SK-N-SH (cell line): ENCODE results near the gene LRRC73. TPM values are rescaled to one million over a fixed set of nuclear protein-coding genes. Genes with fewer than 3 reads are reported as not detected.

Experiments
- CTCF ChIA-PET: fragments of 300-600, 350-600 bp; formaldehyde crosslinking; extraction: SDS; loops from one replicate; lab custom pipeline; 2021; lab: Yijun Ruan, JAX
- POLR2A ChIA-PET: fragments of 350-600 bp; sonication (Branson Sonifier 250); formaldehyde crosslinking; extraction: SDS; loops from one replicate; lab custom pipeline; 2020; ENCODE audit warnings: antibody characterized with exemption, inconsistent platforms; lab: Yijun Ruan, JAX
- DNase-seq: peaks from one replicate; pipeline ENCODE4 v3.0.0; 2012
- H2AFZ ChIP-seq: fragments of 200-600 bp; sonication (generic); 2 replicates; pipeline ENCODE4 v1.8.1; 2016; ENCODE audit warnings: antibody characterized with exemption, mild to moderate bottlenecking, low read depth
- H3F3A ChIP-seq: fragments of 200-600 bp; sonication (generic); replicated peaks from 2 replicates; pipeline ENCODE3; 2016; ENCODE audit warnings: antibody characterized with exemption, mild to moderate bottlenecking; ENCODE audit not compliant: insufficient read depth
- H3K27ac ChIP-seq, 2 experiments: fragments of 200-500 bp in 1 of 2; fragments of 200-600 bp in 1 of 2; sonication (Bioruptor generic) in 1 of 2; sonication (generic), shearing (Covaris generic) in 1 of 2; 2 replicates each; pipeline versions ENCODE4 v1.5.1 to v1.6.1; 2014 to 2016; ENCODE audit warnings: low read depth in 2 of 2, inconsistent platforms in 1 of 2, low read length in 1 of 2, mild to moderate bottlenecking in 1 of 2, mixed read lengths in 1 of 2
- H3K27me3 ChIP-seq: fragments of 200-600 bp; sonication (generic), shearing (Covaris generic); 2 replicates; pipeline ENCODE4 v1.6.1; 2016; ENCODE audit warnings: mixed run types; ENCODE audit not compliant: insufficient read depth
- H3K36me3 ChIP-seq, 2 experiments: fragments of 200-500 bp in 1 of 2; fragments of 200-600 bp in 1 of 2; sonication (Bioruptor generic) in 1 of 2; sonication (generic) in 1 of 2; replicated peaks in 1 of 2; 2 replicates each; pipeline versions ENCODE3 to v1.5.1; 2014 to 2016; ENCODE audit warnings: low read length in 1 of 2, mild to moderate bottlenecking in 1 of 2; ENCODE audit not compliant: insufficient read depth in 2 of 2, control insufficient read depth in 1 of 2
- H3K4me1 ChIP-seq, 2 experiments: fragments of 200-500 bp in 1 of 2; fragments of 200-600 bp in 1 of 2; sonication (Bioruptor generic) in 1 of 2; sonication (generic), shearing (Covaris generic) in 1 of 2; 2 replicates each; pipeline versions ENCODE4 v1.5.1 to v1.6.1; 2014 to 2016; ENCODE audit warnings: low read depth in 1 of 2, low read length in 1 of 2, mixed run types in 1 of 2; ENCODE audit not compliant: insufficient read depth in 2 of 2, control insufficient read depth in 1 of 2
- H3K4me2 ChIP-seq: fragments of 200-600 bp; sonication (generic), shearing (Covaris generic); 2 replicates; pipeline ENCODE4 v1.6.1; 2017; ENCODE audit warnings: mixed run types
- H3K4me3 ChIP-seq, 2 experiments: fragments of 200-500 bp in 1 of 2; fragments of 200-600 bp in 1 of 2; sonication (Bioruptor generic) in 1 of 2; sonication (generic), shearing (Covaris generic) in 1 of 2; 2 replicates each; pipeline versions ENCODE4 v1.5.1 to v1.8.1; 2014 to 2016; ENCODE audit warnings: low read depth in 2 of 2, inconsistent platforms in 1 of 2, low read length in 1 of 2, mild to moderate bottlenecking in 1 of 2, mixed read lengths in 1 of 2, moderate library complexity in 1 of 2
- H3K79me2 ChIP-seq: fragments of 200-600 bp; sonication (generic); 2 replicates; pipeline ENCODE4 v1.8.1; 2017; ENCODE audit warnings: mild to moderate bottlenecking; ENCODE audit not compliant: insufficient read depth
- H3K9ac ChIP-seq: fragments of 200-600 bp; sonication (generic); 2 replicates; pipeline ENCODE4 v1.6.1; 2017; ENCODE audit warnings: mixed run types
- H3K9me2 ChIP-seq: fragments of 200-600 bp; sonication (generic); 2 replicates; pipeline ENCODE4 v1.6.1; 2017; ENCODE audit warnings: mixed run types
- H3K9me3 ChIP-seq: fragments of 200-600 bp; sonication (generic); 2 replicates; pipeline ENCODE4 v1.6.1; 2017; ENCODE audit warnings: mixed run types, mild to moderate bottlenecking, moderate library complexity
- H4K20me1 ChIP-seq: fragments of 200-600 bp; sonication (generic); 2 replicates; pipeline ENCODE4 v1.6.1; 2017; ENCODE audit warnings: mild to moderate bottlenecking, mixed run types; ENCODE audit not compliant: insufficient read depth
- CTCF ChIP-seq: fragments of 200-600 bp; sonication (generic); IDR thresholded peaks from 2 replicates; pipeline ENCODE4 v1.6.1; 2017; ENCODE audit warnings: antibody characterized with exemption, mild to moderate bottlenecking, moderate library complexity
- EZH2phosphoT487 ChIP-seq: fragments of 200-600 bp; sonication (generic); IDR thresholded peaks from 2 replicates; pipeline ENCODE4 v1.6.1; 2017; ENCODE audit warnings: low read depth, mixed run types, mild to moderate bottlenecking, antibody characterized with exemption, moderate library complexity, borderline replicate concordance
- FOSL2 ChIP-seq: IDR thresholded peaks from 2 replicates; pipeline ENCODE4 v1.4.0; 2012; ENCODE audit warnings: low read depth, mild to moderate bottlenecking, moderate library complexity, borderline replicate concordance
- GABPA ChIP-seq: IDR thresholded peaks from 2 replicates; pipeline ENCODE4 v1.4.0; 2012; ENCODE audit warnings: low read depth, mild to moderate bottlenecking
- JUND ChIP-seq: IDR thresholded peaks from 2 replicates; pipeline ENCODE4 v1.4.0; 2012
- MXI1 ChIP-seq: IDR thresholded peaks from 2 replicates; pipeline ENCODE4 v1.6.1; 2012; ENCODE audit warnings: mild to moderate bottlenecking, low read depth, low read length, improper control_type of control experiment
- NRF1 ChIP-seq: IDR thresholded peaks from 2 replicates; pipeline ENCODE4 v1.6.1; 2012; ENCODE audit warnings: low read depth, mild to moderate bottlenecking, low read length
- RAD21 ChIP-seq: IDR thresholded peaks from 2 replicates; pipeline ENCODE4 v1.6.1; 2012; ENCODE audit warnings: mild to moderate bottlenecking, low read length
- SMC3 ChIP-seq: IDR thresholded peaks from 2 replicates; pipeline ENCODE4 v1.6.1; 2012; ENCODE audit warnings: low read depth, low read length, improper control_type of control experiment
- TEAD4 ChIP-seq: IDR thresholded peaks from 2 replicates; pipeline ENCODE4 v1.4.0; 2012; ENCODE audit warnings: mild to moderate bottlenecking, borderline replicate concordance; ENCODE audit not compliant: insufficient read depth
- YY1 ChIP-seq: IDR thresholded peaks from 2 replicates; pipeline ENCODE4 v1.4.0; 2012; ENCODE audit warnings: low read depth, mild to moderate bottlenecking
- WGBS: methylation state at CpG from one replicate; pipeline ENCODE4 v1.1.6; 2017; ENCODE audit warnings: low lambda C conversion rate; 5-methylcytosine and 5-hydroxymethylcytosine counted together
- polyA plus RNA-seq, 3 experiments: library from polyadenylated mRNA; depleted of rRNA; stranded (reverse); fragments of >200 nt; gene quantifications; 2 replicates each; pipeline ENCODE4 v1.2.3, GENCODE V29; 2012
- TF ChIP-seq, protein P1 (sequence below): IDR thresholded peaks from 2 replicates; pipeline ENCODE4; 2012
- TF ChIP-seq, protein P2 (sequence below): IDR thresholded peaks from 2 replicates; pipeline ENCODE4 v1.4.0; 2012; ENCODE audit warnings: low read depth, borderline replicate concordance
- TF ChIP-seq, protein P3 (sequence below): fragments of 150-350 bp; IDR thresholded peaks from 2 replicates; pipeline ENCODE4 v1.6.1; 2017; ENCODE audit warnings: antibody characterized with exemption, low read length, low read depth, borderline replicate concordance

The LRRC73 gene
- polyA plus RNA-seq, 1 of the 3 experiments (the other 2 are of a cell fraction), result 0.89 TPM

GRCh38 chr6:43497129-43497396 is 13.1 kb downstream of the LRRC73 start:
- no peaks in the 10 kb centered on the region for H3K9me3 ChIP-seq
- no peak overlapping the region for H3K4me3 ChIP-seq
- H4K20me1 ChIP-seq, result peaks cover 19% of the 10 kb centered on the region; the same call in 1 of the 2 replicates
- WGBS, result 86% methylated on average over 6 of the region's 6 CpGs
- peaks cover 14 to 30% of the 10 kb centered on the region in 2 experiments for H3K36me3 ChIP-seq
- DNase-seq, result no peak
- ChIA-PET POLR2A (no interaction called here), CTCF (interaction anchor here (0.6 to 22.4 kb wide), 14 partner anchors 9 to 449 kb away, joined by 3 to 382 read pairs (median 5); partner anchors contain the start of genes DLK2 and LRRC73)
- H3K27me3 ChIP-seq, result no peaks in the 10 kb centered on the region
- no peaks in the 10 kb centered on the region for H3K9me2 ChIP-seq
- peak overlapping the region in 1 of 2 experiments; percentile 5; a peak in 1 of 4 replicates for H3K27ac ChIP-seq
- no peak overlapping the region for H3K4me2 ChIP-seq
- TF ChIP-seq YY1 (no peak), EZH2phosphoT487 (no peak), NRF1 (no peak), MXI1 (no peak), GABPA (no peak), TEAD4 (no peak), FOSL2 (no peak)
- TF ChIP-seq, protein P1, sequence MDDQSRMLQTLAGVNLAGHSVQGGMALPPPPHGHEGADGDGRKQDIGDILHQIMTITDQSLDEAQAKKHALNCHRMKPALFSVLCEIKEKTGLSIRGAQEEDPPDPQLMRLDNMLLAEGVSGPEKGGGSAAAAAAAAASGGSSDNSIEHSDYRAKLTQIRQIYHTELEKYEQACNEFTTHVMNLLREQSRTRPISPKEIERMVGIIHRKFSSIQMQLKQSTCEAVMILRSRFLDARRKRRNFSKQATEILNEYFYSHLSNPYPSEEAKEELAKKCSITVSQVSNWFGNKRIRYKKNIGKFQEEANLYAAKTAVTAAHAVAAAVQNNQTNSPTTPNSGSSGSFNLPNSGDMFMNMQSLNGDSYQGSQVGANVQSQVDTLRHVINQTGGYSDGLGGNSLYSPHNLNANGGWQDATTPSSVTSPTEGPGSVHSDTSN, result no peak
- TF ChIP-seq, protein P2, sequence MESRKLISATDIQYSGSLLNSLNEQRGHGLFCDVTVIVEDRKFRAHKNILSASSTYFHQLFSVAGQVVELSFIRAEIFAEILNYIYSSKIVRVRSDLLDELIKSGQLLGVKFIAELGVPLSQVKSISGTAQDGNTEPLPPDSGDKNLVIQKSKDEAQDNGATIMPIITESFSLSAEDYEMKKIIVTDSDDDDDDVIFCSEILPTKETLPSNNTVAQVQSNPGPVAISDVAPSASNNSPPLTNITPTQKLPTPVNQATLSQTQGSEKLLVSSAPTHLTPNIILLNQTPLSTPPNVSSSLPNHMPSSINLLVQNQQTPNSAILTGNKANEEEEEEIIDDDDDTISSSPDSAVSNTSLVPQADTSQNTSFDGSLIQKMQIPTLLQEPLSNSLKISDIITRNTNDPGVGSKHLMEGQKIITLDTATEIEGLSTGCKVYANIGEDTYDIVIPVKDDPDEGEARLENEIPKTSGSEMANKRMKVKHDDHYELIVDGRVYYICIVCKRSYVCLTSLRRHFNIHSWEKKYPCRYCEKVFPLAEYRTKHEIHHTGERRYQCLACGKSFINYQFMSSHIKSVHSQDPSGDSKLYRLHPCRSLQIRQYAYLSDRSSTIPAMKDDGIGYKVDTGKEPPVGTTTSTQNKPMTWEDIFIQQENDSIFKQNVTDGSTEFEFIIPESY, result no peak
- TF ChIP-seq, protein P3, sequence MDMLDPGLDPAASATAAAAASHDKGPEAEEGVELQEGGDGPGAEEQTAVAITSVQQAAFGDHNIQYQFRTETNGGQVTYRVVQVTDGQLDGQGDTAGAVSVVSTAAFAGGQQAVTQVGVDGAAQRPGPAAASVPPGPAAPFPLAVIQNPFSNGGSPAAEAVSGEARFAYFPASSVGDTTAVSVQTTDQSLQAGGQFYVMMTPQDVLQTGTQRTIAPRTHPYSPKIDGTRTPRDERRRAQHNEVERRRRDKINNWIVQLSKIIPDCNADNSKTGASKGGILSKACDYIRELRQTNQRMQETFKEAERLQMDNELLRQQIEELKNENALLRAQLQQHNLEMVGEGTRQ, result no peak
- peaks cover 10% of the 10 kb centered on the region; the same call in 1 of the 2 replicates for H3K79me2 ChIP-seq
- no peaks in the 10 kb centered on the region for H3F3A ChIP-seq
- no peak overlapping the region for H2AFZ ChIP-seq
- peaks cover 10 to 39% of the 10 kb centered on the region in 2 experiments; a peak in 3 of 4 replicates for H3K4me1 ChIP-seq
- no peak overlapping the region for H3K9ac ChIP-seq

GRCh38 chr6:43496370-43497128 is 13.6 kb downstream of the LRRC73 start:
- H3K27me3 ChIP-seq, result no peaks in the 10 kb centered on the region
- 60% methylated on average over 7 of the region's 18 CpGs for WGBS
- DNase-seq, result peak; percentile 80
- H3K4me2 ChIP-seq, result no peak overlapping the region
- peaks cover 24% of the 10 kb centered on the region; the same call in 1 of the 2 replicates for H4K20me1 ChIP-seq
- peak overlapping the region in 1 of 2 experiments; percentile 5; a peak in 1 of 4 replicates for H3K27ac ChIP-seq
- ChIA-PET CTCF (interaction anchor here (0.6 to 22.4 kb wide), 18 partner anchors 10 to 161 kb away, joined by 3 to 382 read pairs (median 4); partner anchors contain the start of genes DLK2, LRRC73 and TJAP1), POLR2A (no interaction called here)
- peaks cover 14 to 29% of the 10 kb centered on the region in 2 experiments for H3K36me3 ChIP-seq
- H3K79me2 ChIP-seq, result peaks cover 12% of the 10 kb centered on the region; the same call in 1 of the 2 replicates
- H3K9me3 ChIP-seq, result no peaks in the 10 kb centered on the region
- no peaks in the 10 kb centered on the region for H3K9me2 ChIP-seq
- TF ChIP-seq MXI1 (no peak), JUND (no peak), CTCF (peak; percentile 51), RAD21 (peak; percentile 69), SMC3 (peak; percentile 38; the same call in 1 of the 2 replicates)
- H3K4me1 ChIP-seq, result peaks cover 14 to 43% of the 10 kb centered on the region in 2 experiments; a peak in 3 of 4 replicates
- H3K4me3 ChIP-seq, result no peak overlapping the region
- H3F3A ChIP-seq, result no peaks in the 10 kb centered on the region
- no peak overlapping the region for H3K9ac ChIP-seq
- H2AFZ ChIP-seq, result no peak overlapping the region
